Ovary (tissue), 9 donors: Measurements from ENCODE around the gene CNNM2. TPM values are rescaled to one million over a fixed set of nuclear protein-coding genes. Genes with fewer than 3 reads are reported as not detected.
"Not testable (repeated sequence)": the region's sequence is repeated elsewhere in the genome, so short reads cannot be mapped to it uniquely, and the experiment has no call there.

Experiments
- DNase-seq, 5 donors: peaks; one replicate each; pipeline ENCODE4 v3.0.0-alpha.2; 2019 to 2020
- H3K27ac ChIP-seq, 2 donors: fragments of 200-600 bp; one replicate each; pipeline versions ENCODE4 v1.5.1 to v1.8.0; 2019 to 2022
- H3K27me3 ChIP-seq: fragments of 200-600 bp; one replicate; pipeline ENCODE4 v1.8.0; 2022
- H3K36me3 ChIP-seq: fragments of 200-600 bp; sonication (generic); one replicate; pipeline ENCODE4 v1.5.1; 2019
- H3K4me1 ChIP-seq: one replicate; pipeline ENCODE4 v1.8.1; 2013; ENCODE audit warnings: mild to moderate bottlenecking, moderate library complexity; ENCODE audit not compliant: insufficient read depth
- H3K4me3 ChIP-seq: fragments of 200-600 bp; sonication (generic); one replicate; pipeline ENCODE4 v1.5.1; 2017
- H3K9me3 ChIP-seq, 2 donors: fragments of 200-600 bp in 1 of 2; sonication (generic) in 1 of 2; one replicate each; pipeline versions ENCODE4 v1.5.1 to v1.8.1; 2013 to 2019; ENCODE audit warnings: mild to moderate bottlenecking in 1 of 2, moderate library complexity in 1 of 2
- EP300 ChIP-seq: sonication (generic); formaldehyde crosslinking; IDR thresholded peaks from one replicate; pipeline ENCODE4 v1.6.1; 2017; ENCODE audit warnings: antibody characterized with exemption
- POLR2A ChIP-seq: fragments of 450-650 bp; IDR thresholded peaks from one replicate; pipeline ENCODE4 v1.6.1; 2017; ENCODE audit warnings: antibody characterized with exemption, mild to moderate bottlenecking, moderate library complexity
- WGBS, 3 donors: extraction: QIAGEN DNeasy Blood & Tissue Kit in 1 of 3; methylation state at CpG; one replicate each; pipeline versions ENCODE4 v1.1.5 to v1.1.7; 2013 to 2017; 5-methylcytosine and 5-hydroxymethylcytosine counted together
- intact Hi-C, 4 donors: fragments of 100-400 bp; cut with DNase I; formaldehyde crosslinking; loops; one replicate each; pipeline versions ENCODE4 v1.11.0 to v1.15.1; 2022 to 2023
- polyA plus RNA-seq, 2 donors: library from polyadenylated mRNA; stranded (reverse); fragments of 200-250 nt in 1 of 2; fragments of 350-450 nt in 1 of 2; fragmentation: Illumina TruSeq in 1 of 2; extraction: RNeasy Lipid Tissue Mini Kit (QIAGEN cat#74804) in 1 of 2; gene quantifications; one replicate each; pipeline ENCODE4 v1.2.3, GENCODE V29; 2013 to 2014
- total RNA-seq, 7 donors: library from RNA; depleted of rRNA in 2 of 7; stranded (reverse); fragments of >200 nt in 2 of 7; fragmentation: NEBNext Ultra II Directional in 3 of 7; extraction: Animal tissue kit (Norgen Biotek cat#: 25700) in 3 of 7; gene quantifications; one replicate each; pipeline versions ENCODE4 v1.1.0 to v1.2.4, GENCODE V29; 2016 to 2023
- TF ChIP-seq, protein P1 (sequence below), 3 donors: fragments of 450-650 bp in 2 of 3; fragments of 200-600 bp in 1 of 3; IDR thresholded peaks; one replicate each; pipeline versions ENCODE4 v1.5.1 to v1.8.0; 2016 to 2022; ENCODE audit warnings: antibody characterized with exemption in 3 of 3, mild to moderate bottlenecking in 1 of 3
- donor health status: DM: no; HTN: no; CAD: no; lungs with moderate emphysema.
- donor health status: DM: no; HTN: no; CAD: no.
- donor health status: Bipolar disorder and iron deficiency.
- donor health status: DM: yes; HTN: yes; CAD: no.
- donor health status: DM: no; HTN: no; CAD: no.
- donor health status: DM: yes; HTN: yes; CAD: no.

The CNNM2 gene
- total and polyA plus RNA-seq, 9 donors: 5.4 to 15.0 (median 8.9) TPM

DNA sequence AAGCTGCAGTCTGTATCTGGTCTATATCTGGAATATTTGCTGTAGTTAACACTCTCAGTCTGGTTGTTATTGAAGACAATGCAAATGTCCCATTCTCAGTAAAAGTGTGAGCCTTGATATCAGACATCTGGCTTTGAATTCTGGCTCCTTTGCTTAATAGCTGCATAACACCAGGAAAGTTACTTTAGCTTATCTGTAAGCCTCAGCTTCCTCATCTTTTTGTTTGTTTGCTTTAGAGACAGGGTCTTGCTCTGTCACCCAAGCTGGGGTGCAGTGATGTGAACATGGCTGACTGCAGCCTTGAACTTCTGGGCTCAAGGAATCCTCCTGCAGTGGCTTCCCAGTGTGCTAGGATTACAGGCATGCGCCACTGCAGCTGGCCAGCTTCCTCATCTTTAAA is 41.3 kb downstream of the CNNM2 start:
- Histone ChIP-seq H3K9me3 (no peaks in the 10 kb centered on the region), H3K27me3 (no peaks in the 10 kb centered on the region), H3K4me3 (no peak overlapping the region), H3K4me1 (peaks cover 10% of the 10 kb centered on the region), H3K36me3 (no peaks in the 10 kb centered on the region), H3K27ac (no peak overlapping the region)
- 74 to 100% (median 91%) methylated on average over 1 of the region's 1 CpG for WGBS, 3 donors
- intact Hi-C loops: no loop called here
- DNase-seq: no peak
- no peak for TF ChIP-seq POLR2A
- TF ChIP-seq, protein P1, sequence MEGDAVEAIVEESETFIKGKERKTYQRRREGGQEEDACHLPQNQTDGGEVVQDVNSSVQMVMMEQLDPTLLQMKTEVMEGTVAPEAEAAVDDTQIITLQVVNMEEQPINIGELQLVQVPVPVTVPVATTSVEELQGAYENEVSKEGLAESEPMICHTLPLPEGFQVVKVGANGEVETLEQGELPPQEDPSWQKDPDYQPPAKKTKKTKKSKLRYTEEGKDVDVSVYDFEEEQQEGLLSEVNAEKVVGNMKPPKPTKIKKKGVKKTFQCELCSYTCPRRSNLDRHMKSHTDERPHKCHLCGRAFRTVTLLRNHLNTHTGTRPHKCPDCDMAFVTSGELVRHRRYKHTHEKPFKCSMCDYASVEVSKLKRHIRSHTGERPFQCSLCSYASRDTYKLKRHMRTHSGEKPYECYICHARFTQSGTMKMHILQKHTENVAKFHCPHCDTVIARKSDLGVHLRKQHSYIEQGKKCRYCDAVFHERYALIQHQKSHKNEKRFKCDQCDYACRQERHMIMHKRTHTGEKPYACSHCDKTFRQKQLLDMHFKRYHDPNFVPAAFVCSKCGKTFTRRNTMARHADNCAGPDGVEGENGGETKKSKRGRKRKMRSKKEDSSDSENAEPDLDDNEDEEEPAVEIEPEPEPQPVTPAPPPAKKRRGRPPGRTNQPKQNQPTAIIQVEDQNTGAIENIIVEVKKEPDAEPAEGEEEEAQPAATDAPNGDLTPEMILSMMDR (IDR thresholded peaks at IDR 0.05): no peak
- TF ChIP-seq EP300: no peak

DNA sequence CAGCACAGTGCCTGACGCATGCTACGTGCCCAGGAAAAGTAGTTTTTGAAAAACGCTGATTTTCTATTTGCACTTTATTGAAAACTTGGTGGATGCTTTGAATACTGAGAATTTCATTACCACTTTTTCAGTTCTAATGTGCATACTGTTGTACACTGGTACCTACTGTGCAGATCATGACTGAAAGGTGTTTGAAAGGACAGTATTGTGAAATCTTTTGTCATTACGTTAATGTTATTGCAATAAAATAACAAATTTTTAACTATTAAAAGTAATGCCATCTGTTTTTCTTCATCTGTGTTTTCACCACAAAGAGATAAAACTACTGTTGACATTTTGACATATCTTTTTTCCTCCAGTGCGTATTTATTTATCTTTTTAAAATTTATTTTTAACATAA is 42.1 kb downstream of the CNNM2 start:
- H3K27ac ChIP-seq: no peak overlapping the region
- intact Hi-C loops: no loop called here
- 35 to 65% (median 48%) methylated on average over 5 of the region's 5 CpGs for WGBS, 3 donors

DNA sequence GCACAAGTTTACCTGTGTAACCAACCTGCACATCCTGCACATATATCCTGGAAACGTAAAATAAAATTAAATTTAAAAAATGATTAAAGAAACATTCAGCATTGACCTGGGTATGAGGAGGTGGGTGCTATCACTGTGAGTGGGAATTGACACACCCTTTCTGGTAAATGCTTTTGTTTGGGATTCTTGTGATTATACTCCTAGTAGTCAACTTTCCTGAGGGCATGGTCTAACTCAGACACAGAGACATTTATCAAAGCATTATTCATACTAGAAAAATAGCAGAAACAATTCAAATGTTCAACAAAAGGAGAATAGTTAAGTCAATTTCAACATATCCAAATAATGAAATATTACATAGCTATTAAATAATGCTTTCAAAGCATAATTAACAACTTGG is 44.2 kb downstream of the CNNM2 start:
- DNase-seq: no peak
- WGBS, 3 donors: 66 to 76% (median 74%) methylated on average over 1 of the region's 1 CpG
- no peak overlapping the region for H3K4me3 ChIP-seq

More for the DNA sequence above, 42.1 kb downstream of the CNNM2 start:
- H3K36me3 ChIP-seq: no peaks in the 10 kb centered on the region
- H3K9me3 ChIP-seq: no peaks in the 10 kb centered on the region
- DNase-seq: no peak
- H3K4me3 ChIP-seq: no peak overlapping the region
- H3K27me3 ChIP-seq: no peaks in the 10 kb centered on the region
- H3K4me1 ChIP-seq: peaks cover 12% of the 10 kb centered on the region
- TF ChIP-seq POLR2A (no peak), EP300 (no peak)
- TF ChIP-seq, protein P1 (IDR thresholded peaks at IDR 0.05): no peak

GRCh38 chr10:102962951-102963755 is 45.1 kb downstream of the CNNM2 start:
- TF ChIP-seq EP300: no peak
- peaks cover 12% of the 10 kb centered on the region for H3K4me1 ChIP-seq
- H3K4me3 ChIP-seq: no peak overlapping the region
- WGBS, 3 donors: 26 to 44% (median 35%) methylated on average over 6 of the region's 6 CpGs
- H3K36me3 ChIP-seq: no peaks in the 10 kb centered on the region
- no peaks in the 10 kb centered on the region for H3K27me3 ChIP-seq
- H3K27ac ChIP-seq: no peak overlapping the region
- intact Hi-C loops: no loop called here
- no peak for DNase-seq
- no peaks in the 10 kb centered on the region for H3K9me3 ChIP-seq

More for the DNA sequence above, 44.2 kb downstream of the CNNM2 start:
- Histone ChIP-seq H3K9me3 (no peaks in the 10 kb centered on the region), H3K27me3 (no peaks in the 10 kb centered on the region), H3K27ac (no peak overlapping the region), H3K36me3 (no peaks in the 10 kb centered on the region), H3K4me1 (peaks cover 12% of the 10 kb centered on the region)
- TF ChIP-seq POLR2A: no peak
- TF ChIP-seq, protein P1 (IDR thresholded peaks at IDR 0.05): no peak
- TF ChIP-seq EP300: no peak
- intact Hi-C loops: no loop called here

DNA sequence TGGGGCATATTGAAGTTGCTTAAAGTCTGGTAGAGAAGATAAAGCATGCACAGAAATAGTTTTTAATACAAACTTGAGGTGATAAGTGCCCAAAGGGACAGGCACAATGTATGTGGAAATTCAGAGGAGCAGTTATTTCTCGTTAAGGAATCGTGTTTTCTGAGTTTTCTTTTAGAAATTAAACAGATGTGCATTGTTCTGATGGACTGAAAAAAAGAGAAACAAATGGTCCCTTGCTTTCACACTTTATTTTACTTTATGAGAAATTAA is 45.6 kb downstream of the CNNM2 start:
- H3K4me1 ChIP-seq: peaks cover 12% of the 10 kb centered on the region
- H3K27ac ChIP-seq: no peak overlapping the region
- 20 to 51% (median 42%) methylated on average over 2 of the region's 2 CpGs for WGBS, 3 donors
- H3K9me3 ChIP-seq: no peaks in the 10 kb centered on the region
- DNase-seq: no peak
- H3K36me3 ChIP-seq: no peaks in the 10 kb centered on the region
- no peak overlapping the region for H3K4me3 ChIP-seq
- TF ChIP-seq POLR2A (no peak), EP300 (no peak)
- H3K27me3 ChIP-seq: no peaks in the 10 kb centered on the region
- intact Hi-C loops: no loop called here

DNA sequence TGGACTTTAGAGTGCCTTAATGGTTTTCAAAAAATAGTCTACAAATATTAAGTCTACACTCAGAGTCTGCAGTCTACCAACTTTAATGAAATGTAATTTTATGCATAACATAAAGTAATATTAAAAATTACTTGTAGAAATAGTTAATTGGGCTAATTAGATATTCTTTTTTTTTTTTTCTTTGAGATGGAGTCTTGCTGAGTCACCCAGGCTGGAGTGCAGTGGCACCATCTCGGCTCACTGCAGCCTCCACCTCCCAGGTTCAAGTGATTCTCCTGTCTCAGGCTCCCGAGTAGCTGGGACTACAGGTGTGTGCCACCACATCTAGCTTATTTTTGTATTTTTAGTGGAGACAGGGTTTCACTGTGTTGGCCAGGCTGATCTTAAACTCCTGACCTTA is 46.0 kb downstream of the CNNM2 start:
- 89 to 96% (median 94%) methylated on average over 2 of the region's 2 CpGs for WGBS, 3 donors
- H3K27ac ChIP-seq, intact Hi-C loops: not testable (repeated sequence)

More for the DNA sequence above, 46.0 kb downstream of the CNNM2 start:
- H3K9me3 ChIP-seq, DNase-seq, H3K27me3 ChIP-seq, H3K36me3 ChIP-seq, H3K4me3 ChIP-seq: not testable (repeated sequence)
- H3K4me1 ChIP-seq: peaks cover 12% of the 10 kb centered on the region
